OCI-LY1 (cell line): ENCODE data around the gene PDZD2.

Source experiments
- H2AFZ ChIP-seq: fragments of 200-600 bp; sonication (generic), shearing (Covaris generic); 2 replicates; pipeline ENCODE4 v1.6.0; 2014; ENCODE audit warnings: antibody characterized with exemption, mild to moderate bottlenecking, low read length
- H3F3A ChIP-seq: fragments of 200-600 bp; sonication (generic), shearing (Covaris generic); 2 replicates; pipeline ENCODE4 v1.6.0; 2014; ENCODE audit warnings: mild to moderate bottlenecking, antibody characterized with exemption, low read length, moderate library complexity; ENCODE audit not compliant: insufficient read depth
- H3K27ac ChIP-seq: fragments of 200-600 bp; sonication (generic); 2 replicates; pipeline ENCODE4 v1.5.1; 2014; ENCODE audit warnings: low read length, mixed run types, mild to moderate bottlenecking, low read depth; ENCODE audit not compliant: poor library complexity, severe bottlenecking
- H3K27me3 ChIP-seq: fragments of 200-600 bp; sonication (generic); 2 replicates; pipeline ENCODE4 v1.6.0; 2014; ENCODE audit warnings: antibody characterized with exemption, mild to moderate bottlenecking, low read length, moderate library complexity; ENCODE audit not compliant: insufficient read depth
- H3K36me3 ChIP-seq: fragments of 200-600 bp; sonication (generic); 2 replicates; pipeline ENCODE4 v1.6.1; 2014; ENCODE audit warnings: mild to moderate bottlenecking, antibody characterized with exemption, low read length, moderate library complexity, mixed read lengths; ENCODE audit not compliant: insufficient read depth
- H3K4me1 ChIP-seq: fragments of 200-600 bp; sonication (generic); 2 replicates; pipeline ENCODE4 v1.5.1; 2014; ENCODE audit warnings: mild to moderate bottlenecking, low read length, moderate library complexity; ENCODE audit not compliant: insufficient read depth, severe bottlenecking
- H3K4me2 ChIP-seq: fragments of 200-600 bp; sonication (generic), shearing (Covaris generic); 2 replicates; pipeline ENCODE4 v1.6.1; 2014; ENCODE audit warnings: low read length
- H3K4me3 ChIP-seq: fragments of 200-600 bp; sonication (generic); 2 replicates; pipeline ENCODE4 v1.5.1; 2014; ENCODE audit warnings: low read length, low read depth, mild to moderate bottlenecking, mixed read lengths; ENCODE audit not compliant: poor library complexity, severe bottlenecking
- H3K79me2 ChIP-seq: fragments of 200-600 bp; shearing (Covaris generic); 2 replicates; pipeline ENCODE4 v1.6.1; 2016; ENCODE audit warnings: mixed run types, low read length, mixed read lengths; ENCODE audit not compliant: insufficient read depth
- H3K9ac ChIP-seq: fragments of 200-600 bp; sonication (generic), shearing (Covaris generic); 2 replicates; pipeline ENCODE4 v1.6.1; 2014; ENCODE audit warnings: mild to moderate bottlenecking, low read length, mixed read lengths
- H3K9me2 ChIP-seq: fragments of 200-600 bp; sonication (generic), shearing (Covaris generic); 2 replicates; pipeline ENCODE4 v1.6.1; 2014; ENCODE audit warnings: low read depth, mild to moderate bottlenecking, low read length, mixed read lengths
- H3K9me3 ChIP-seq: fragments of 200-600 bp; shearing (Covaris generic); 2 replicates; pipeline ENCODE4 v1.6.1; 2014; ENCODE audit warnings: low read length, mixed read lengths
- H4K20me1 ChIP-seq: fragments of 200-600 bp; sonication (generic), shearing (Covaris generic); 2 replicates; pipeline ENCODE4 v1.6.0; 2016; ENCODE audit warnings: mild to moderate bottlenecking, low read length; ENCODE audit not compliant: insufficient read depth
- EZH2 ChIP-seq: fragments of 200-600 bp; sonication (generic), shearing (Covaris generic); IDR thresholded peaks from 2 replicates; pipeline ENCODE4 v1.8.0; 2017; ENCODE audit warnings: borderline replicate concordance, mixed run types, mild to moderate bottlenecking, antibody characterized with exemption, low read length, moderate library complexity, mixed read lengths
- TF ChIP-seq, protein P1 (sequence below): fragments of 200-600 bp; sonication (generic), shearing (Covaris generic); IDR thresholded peaks from 2 replicates; pipeline ENCODE4 v1.5.1; 2017; ENCODE audit warnings: mild to moderate bottlenecking, antibody characterized with exemption, low read length, moderate library complexity, mixed read lengths

PDZD2 gene

DNA sequence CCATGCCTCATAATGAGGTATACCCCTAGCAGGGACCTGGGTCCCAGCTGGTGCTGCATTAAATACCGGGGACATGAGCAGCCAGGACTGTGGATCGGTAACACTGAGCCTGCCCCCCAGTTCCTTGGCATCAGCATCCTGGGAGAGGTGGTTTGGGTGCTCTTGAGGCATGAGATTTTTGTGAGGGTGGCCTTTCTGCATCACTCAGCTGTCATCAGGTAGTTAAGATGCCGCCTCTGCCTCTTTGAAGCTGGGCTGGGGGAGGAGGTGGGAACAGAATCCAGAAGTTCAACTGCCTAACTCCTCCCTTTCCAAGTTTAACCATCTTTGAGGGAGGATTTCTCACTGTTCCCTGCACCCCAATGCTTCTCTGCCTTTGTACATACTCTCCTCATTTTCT, 112.7 kb downstream of the PDZD2 start:
- no peak overlapping the region for H3K4me2 ChIP-seq
- no peaks in the 10 kb centered on the region for H3F3A ChIP-seq
- H3K36me3 ChIP-seq: no peaks in the 10 kb centered on the region
- no peaks in the 10 kb centered on the region for H3K9me3 ChIP-seq
- no peak overlapping the region for H3K4me3 ChIP-seq
- H4K20me1 ChIP-seq: no peaks in the 10 kb centered on the region
- H3K4me1 ChIP-seq: no peaks in the 10 kb centered on the region
- no peak overlapping the region for H3K9ac ChIP-seq
- H3K9me2 ChIP-seq: no peaks in the 10 kb centered on the region
- H3K79me2 ChIP-seq: no peaks in the 10 kb centered on the region
- TF ChIP-seq EZH2: no peak
- TF ChIP-seq, protein P1, sequence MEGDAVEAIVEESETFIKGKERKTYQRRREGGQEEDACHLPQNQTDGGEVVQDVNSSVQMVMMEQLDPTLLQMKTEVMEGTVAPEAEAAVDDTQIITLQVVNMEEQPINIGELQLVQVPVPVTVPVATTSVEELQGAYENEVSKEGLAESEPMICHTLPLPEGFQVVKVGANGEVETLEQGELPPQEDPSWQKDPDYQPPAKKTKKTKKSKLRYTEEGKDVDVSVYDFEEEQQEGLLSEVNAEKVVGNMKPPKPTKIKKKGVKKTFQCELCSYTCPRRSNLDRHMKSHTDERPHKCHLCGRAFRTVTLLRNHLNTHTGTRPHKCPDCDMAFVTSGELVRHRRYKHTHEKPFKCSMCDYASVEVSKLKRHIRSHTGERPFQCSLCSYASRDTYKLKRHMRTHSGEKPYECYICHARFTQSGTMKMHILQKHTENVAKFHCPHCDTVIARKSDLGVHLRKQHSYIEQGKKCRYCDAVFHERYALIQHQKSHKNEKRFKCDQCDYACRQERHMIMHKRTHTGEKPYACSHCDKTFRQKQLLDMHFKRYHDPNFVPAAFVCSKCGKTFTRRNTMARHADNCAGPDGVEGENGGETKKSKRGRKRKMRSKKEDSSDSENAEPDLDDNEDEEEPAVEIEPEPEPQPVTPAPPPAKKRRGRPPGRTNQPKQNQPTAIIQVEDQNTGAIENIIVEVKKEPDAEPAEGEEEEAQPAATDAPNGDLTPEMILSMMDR: no peak
- H3K27me3 ChIP-seq: no peaks in the 10 kb centered on the region
- H3K27ac ChIP-seq: no peak overlapping the region
- H2AFZ ChIP-seq: no peak overlapping the region

DNA sequence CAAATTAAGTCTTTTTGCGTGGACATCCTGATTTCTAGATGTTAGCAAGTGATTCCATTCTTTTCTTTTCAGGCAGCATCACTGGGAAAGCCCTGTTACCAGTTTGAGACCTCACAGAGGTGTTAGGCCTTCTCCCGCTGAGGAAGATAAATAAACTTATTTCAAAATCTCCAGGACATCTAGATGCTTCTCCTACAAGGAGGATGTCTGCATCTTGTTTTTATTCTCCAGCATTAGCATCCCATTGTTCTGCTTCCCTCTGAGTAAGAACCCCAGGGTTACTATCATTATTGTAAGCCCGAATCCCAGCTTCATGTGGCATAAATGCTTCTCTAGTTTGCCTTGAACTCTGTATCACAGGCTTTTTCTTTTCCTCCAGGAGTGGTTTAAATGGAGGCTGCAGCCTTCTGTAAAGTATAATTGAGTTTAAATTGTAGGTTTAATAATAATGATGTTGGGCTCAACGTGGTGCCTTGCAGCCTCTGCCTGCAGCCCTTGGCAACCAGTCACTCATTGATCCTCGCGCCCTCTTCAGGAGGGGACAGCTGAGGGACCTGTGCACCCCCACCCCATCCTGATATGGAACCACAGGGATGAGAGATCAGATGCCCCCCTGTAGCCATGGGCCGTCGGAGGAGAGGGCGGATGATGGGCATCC, 114.9 kb downstream of the PDZD2 start:
- H3K4me2 ChIP-seq: no peak overlapping the region
- no peaks in the 10 kb centered on the region for H4K20me1 ChIP-seq
- H3K27ac ChIP-seq: no peak overlapping the region
- H3K36me3 ChIP-seq: no peaks in the 10 kb centered on the region
- TF ChIP-seq, protein P1: no peak
- TF ChIP-seq EZH2: no peak
- H3K4me1 ChIP-seq: no peaks in the 10 kb centered on the region
- no peaks in the 10 kb centered on the region for H3K9me2 ChIP-seq
- H3K9me3 ChIP-seq: no peaks in the 10 kb centered on the region
- no peak overlapping the region for H3K4me3 ChIP-seq
- H2AFZ ChIP-seq: no peak overlapping the region
- H3K27me3 ChIP-seq: no peaks in the 10 kb centered on the region
- H3F3A ChIP-seq: no peaks in the 10 kb centered on the region
- H3K79me2 ChIP-seq: no peaks in the 10 kb centered on the region
- H3K9ac ChIP-seq: no peak overlapping the region

DNA sequence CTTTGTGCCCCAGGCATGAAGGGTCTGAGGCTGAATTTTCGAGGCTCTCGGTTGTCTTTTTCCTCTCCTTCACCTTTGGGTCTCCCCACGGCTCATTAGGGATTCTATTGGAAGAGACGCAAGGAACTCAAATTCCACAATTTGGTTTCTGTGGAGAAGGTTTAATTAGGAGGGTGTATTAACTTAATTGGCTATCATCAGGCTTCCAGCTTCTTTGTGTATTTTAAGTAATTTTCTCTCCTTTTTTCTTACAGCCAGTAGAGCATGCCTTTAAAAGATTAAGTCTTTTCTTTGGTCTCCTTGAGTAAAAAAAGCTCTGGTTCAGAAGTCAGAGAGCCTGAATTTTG, 115.4 kb downstream of the PDZD2 start:
- H3F3A ChIP-seq: no peaks in the 10 kb centered on the region
- no peaks in the 10 kb centered on the region for H3K4me1 ChIP-seq
- H3K9ac ChIP-seq: no peak overlapping the region
- no peak overlapping the region for H3K4me3 ChIP-seq
- H3K4me2 ChIP-seq: no peak overlapping the region
- no peak overlapping the region for H2AFZ ChIP-seq
- no peaks in the 10 kb centered on the region for H3K9me2 ChIP-seq
- no peaks in the 10 kb centered on the region for H3K79me2 ChIP-seq
- no peaks in the 10 kb centered on the region for H3K27me3 ChIP-seq
- no peaks in the 10 kb centered on the region for H3K36me3 ChIP-seq
- no peak overlapping the region for H3K27ac ChIP-seq
- H4K20me1 ChIP-seq: no peaks in the 10 kb centered on the region
- no peak for TF ChIP-seq EZH2
- TF ChIP-seq, protein P1: no peak
- no peaks in the 10 kb centered on the region for H3K9me3 ChIP-seq
